GM12878 (cell line): Measurements from ENCODE around the gene RPE65. TPM values are rescaled to one million over a fixed set of nuclear protein-coding genes. Genes with fewer than 3 reads are reported as not detected.

Experiments used
- ATAC-seq: fragments of 200-7000 bp; cut with Tn5 transposase; 3 replicates; pipeline ENCODE4 v1.9.1; 2020; ENCODE audit warnings: mild to moderate bottlenecking, moderate library complexity
- BruUV-seq: library from RNA; stranded (reverse); fragments of 400-500 nt; replicated peaks from 2 replicates; lab custom pipeline; 2021; lab: Mats Ljungman, UMichigan
- CTCF ChIA-PET: fragments of 300-600 bp; sonication (Branson Sonifier 250); formaldehyde crosslinking; extraction: SDS; loops from one replicate; lab custom pipeline; 2021; ENCODE audit warnings: inconsistent platforms; lab: Yijun Ruan, JAX
- POLR2A ChIA-PET: fragments of 350-600 bp; formaldehyde crosslinking; extraction: SDS; loops from one replicate; lab custom pipeline; 2021; ENCODE audit warnings: inconsistent platforms; lab: Charles Lee
- RAD21 ChIA-PET: fragments of 300-600 bp; sonication (Branson Sonifier 250); formaldehyde crosslinking; loops from one replicate; lab custom pipeline; 2023; ENCODE audit warnings: antibody characterized with exemption; ENCODE audit not compliant: unreplicated experiment; lab: Charles Lee
- SMC1A ChIA-PET: fragments of 300-600 bp; sonication (Branson Sonifier 250); formaldehyde crosslinking; loops from one replicate; lab custom pipeline; 2023; ENCODE audit not compliant: unreplicated experiment, uncharacterized antibody; lab: Charles Lee
- DNase-seq: peaks from one replicate; pipeline ENCODE4 v3.0.0-alpha.2; 2011; ENCODE audit warnings: low read depth, low spot score
- FAIRE-seq: peaks from 3 replicates; lab custom pipeline; 2011; peaks lifted over from hg19 to GRCh38; lab: Jason Lieb, UNC
- H2AFZ ChIP-seq: 2 replicates; pipeline ENCODE4 v1.6.0; 2011; ENCODE audit warnings: low read depth, low read length, control low read depth; ENCODE audit not compliant: control insufficient read depth
- H3K27ac ChIP-seq: 2 replicates; pipeline ENCODE4 v1.5.1; 2011; ENCODE audit warnings: control low read depth; ENCODE audit not compliant: control insufficient read depth, insufficient read depth
- H3K27me3 ChIP-seq, 2 experiments: replicated peaks in 1 of 2; 2 replicates each; pipeline versions ENCODE4 v1.6.0 to v1.6.1; 2011; ENCODE audit warnings: low read length in 1 of 2; ENCODE audit not compliant: control insufficient read depth in 2 of 2, insufficient read depth in 2 of 2
- H3K36me3 ChIP-seq, 2 experiments: 2 replicates each; pipeline ENCODE4 v1.5.1; 2011; ENCODE audit warnings: low read length in 1 of 2; ENCODE audit not compliant: control insufficient read depth in 2 of 2, insufficient read depth in 2 of 2
- H3K4me1 ChIP-seq: 2 replicates; pipeline ENCODE4 v1.6.1; 2011; ENCODE audit warnings: mild to moderate bottlenecking, low read length, moderate library complexity, mixed read lengths; ENCODE audit not compliant: control insufficient read depth, insufficient read depth
- H3K4me2 ChIP-seq: 2 replicates; pipeline ENCODE4 v1.6.0; 2011; ENCODE audit warnings: control low read depth; ENCODE audit not compliant: control insufficient read depth, insufficient read depth
- H3K4me3 ChIP-seq: fragments of 200-600 bp; sonication (generic); 2 replicates; pipeline ENCODE4 v1.5.1; 2016
- H3K79me2 ChIP-seq: 2 replicates; pipeline ENCODE4 v1.6.0; 2011; ENCODE audit warnings: low read length; ENCODE audit not compliant: control insufficient read depth, insufficient read depth
- H3K9ac ChIP-seq: 2 replicates; pipeline ENCODE4 v1.8.0; 2011; ENCODE audit warnings: low read length, control low read depth, mixed read lengths; ENCODE audit not compliant: control insufficient read depth, insufficient read depth
- H3K9me3 ChIP-seq: replicated peaks from 3 replicates; pipeline ENCODE4 v1.5.1; 2011; ENCODE audit warnings: mild to moderate bottlenecking, low read length; ENCODE audit not compliant: control insufficient read depth, insufficient read depth
- H4K20me1 ChIP-seq: 2 replicates; pipeline ENCODE4 v1.6.0; 2011; ENCODE audit not compliant: control insufficient read depth, insufficient read depth
- CEBPB ChIP-seq, 2 experiments: fragments of 150-350 bp in 1 of 2; IDR thresholded peaks; 2 replicates each; pipeline ENCODE4 v1.6.1; 2012 to 2014; ENCODE audit warnings: low read depth in 2 of 2, low read length in 2 of 2, borderline replicate concordance in 1 of 2, inconsistent platforms in 1 of 2
- CEBPZ ChIP-seq: fragments of 150-350 bp; IDR thresholded peaks from 2 replicates; pipeline ENCODE4 v1.6.1; 2016; ENCODE audit warnings: low read depth, low read length
- KLF5 ChIP-seq: fragments of 450-650 bp; IDR thresholded peaks from 2 replicates; pipeline ENCODE4 v1.6.1; 2014; ENCODE audit warnings: mild to moderate bottlenecking; ENCODE audit not compliant: partially characterized antibody
- MTA3 ChIP-seq: IDR thresholded peaks from 2 replicates; pipeline ENCODE4 v1.6.1; 2012; ENCODE audit warnings: low read length, inconsistent platforms, borderline replicate concordance
- PML ChIP-seq: IDR thresholded peaks from 2 replicates; pipeline ENCODE4 v1.6.1; 2012; ENCODE audit warnings: low read length, inconsistent platforms
- RAD21 ChIP-seq: IDR thresholded peaks from 2 replicates; pipeline ENCODE4 v1.6.1; 2011; ENCODE audit warnings: mild to moderate bottlenecking, low read depth, low read length, moderate library complexity; ENCODE audit not compliant: insufficient read depth
- REST ChIP-seq: IDR thresholded peaks from 2 replicates; pipeline ENCODE4 v1.6.1; 2012; ENCODE audit warnings: mild to moderate bottlenecking, low read depth, low read length
- RFX5 ChIP-seq: IDR thresholded peaks from 2 replicates; pipeline ENCODE4 v1.6.1; 2011; ENCODE audit warnings: low read depth, low read length, improper control_type of control experiment
- SIN3A ChIP-seq: IDR thresholded peaks from 2 replicates; pipeline ENCODE4 v1.6.1; 2012; ENCODE audit warnings: low read depth, low read length, improper control_type of control experiment
- TAF1 ChIP-seq: IDR thresholded peaks from 2 replicates; pipeline ENCODE4 v1.6.1; 2011; ENCODE audit warnings: mild to moderate bottlenecking, low read depth, low read length, borderline replicate concordance
- ZNF207 ChIP-seq: fragments of 450-650 bp; IDR thresholded peaks from 2 replicates; pipeline ENCODE4 v1.6.1; 2014; ENCODE audit warnings: antibody characterized with exemption, mild to moderate bottlenecking, borderline replicate concordance
- ZNF217 ChIP-seq: fragments of 450-650 bp; IDR thresholded peaks from 2 replicates; pipeline ENCODE4 v1.6.1; 2017; ENCODE audit warnings: antibody characterized with exemption, mild to moderate bottlenecking
- ZNF384 ChIP-seq: IDR thresholded peaks from 2 replicates; pipeline ENCODE4 v1.6.1; 2012; ENCODE audit warnings: low read depth, mild to moderate bottlenecking, low read length, improper control_type of control experiment, borderline replicate concordance
- WGBS: methylation state at CpG from one replicate; pipeline ENCODE4 v1.1.6; 2016; ENCODE audit warnings: low lambda C conversion rate; ENCODE audit not compliant: insufficient replicate concordance, insufficient coverage; ENCODE audit errors: missing lambda C conversion rate; 5-methylcytosine and 5-hydroxymethylcytosine counted together
- in situ Hi-C: fragments of 300-500 bp; cut with MboI; formaldehyde crosslinking; loops from 9 replicates; pipeline ENCODE4 v1.14.3; 2018; ENCODE audit warnings: mixed read lengths
- intact Hi-C: fragments of 100-400 bp; cut with micrococcal nuclease; formaldehyde crosslinking; loops from one replicate; pipeline ENCODE4 v1.14.2; 2022; ENCODE audit not compliant: unreplicated experiment
- polyA plus RNA-seq, 11 experiments: library from polyadenylated mRNA; depleted of rRNA in 4 of 11; unstranded in 6 of 11; stranded (reverse) in 5 of 11; fragments of >200 nt; fragmentation: Nextera tagmentation in 4 of 11; fragmentation: Illumina TruSeq in 1 of 11; extraction: Ambion mirVana in 4 of 11; extraction: Trizol in 1 of 11; gene quantifications; 1 replicate in 1 of 11; 2 replicates in 10 of 11; pipeline versions ENCODE4 v1.2.1 to v1.2.3, GENCODE V29; 2011 to 2016; ENCODE audit warnings: inconsistent platforms in 2 of 11, missing spikeins in 2 of 11, low read depth in 1 of 11
- total RNA-seq, 4 experiments: library from RNA; depleted of rRNA in 3 of 4; stranded (reverse); fragments of >200 nt in 3 of 4; fragmentation: Illumina TruSeq in 1 of 4; extraction: Trizol in 1 of 4; gene quantifications; 2 replicates each; pipeline versions ENCODE4 v1.2.1 to v1.2.3, GENCODE V29; 2013 to 2021

RPE65 gene
- total and polyA plus RNA-seq, 10 of the 15 experiments (the other 5 are each of a cell fraction or from before 2014, with no cell fraction given), result not detected

DNA sequence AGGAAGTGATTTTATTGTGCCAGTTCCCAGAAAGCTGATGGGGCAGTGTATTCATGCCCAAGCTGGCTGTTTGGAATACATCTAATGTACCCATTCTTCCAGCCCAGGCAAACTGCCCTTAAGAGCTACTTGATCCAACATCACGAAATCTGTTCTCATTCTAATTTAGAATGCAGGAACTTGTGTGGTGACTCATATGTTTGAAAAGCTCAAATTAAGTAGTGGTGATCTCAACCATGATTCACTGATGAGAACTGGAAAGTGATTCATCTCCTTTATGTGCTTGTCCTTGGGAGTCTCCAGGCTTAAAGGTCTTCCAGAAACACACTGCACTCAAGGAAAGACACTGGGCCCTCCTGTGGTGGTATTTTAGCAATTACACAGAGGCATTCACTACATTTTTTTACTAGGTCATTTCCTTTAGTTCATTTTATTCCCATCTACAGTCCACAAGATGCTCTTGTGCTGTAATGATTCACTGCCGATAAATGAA, 65.4 kb downstream of the RPE65 start:
- ChIA-PET RAD21 (no interaction called here), SMC1A (no interaction called here), CTCF (interaction anchor here (2.1 kb wide), 1 partner anchor 264 kb away, joined by 6 read pairs; no protein-coding TSS in a partner anchor), POLR2A (no interaction called here)
- in situ Hi-C loops (no loop called here), intact Hi-C loops (no loop called here)
- H2AFZ ChIP-seq, result no peak overlapping the region
- no peak overlapping the region for H3K9ac ChIP-seq
- no peaks in the 10 kb centered on the region for H3K4me1 ChIP-seq
- WGBS, result 47% methylated on average over 2 of the region's 2 CpGs
- H4K20me1 ChIP-seq, result no peaks in the 10 kb centered on the region
- no peaks in the 10 kb centered on the region for H3K9me3 ChIP-seq
- H3K36me3 ChIP-seq, result no peaks in the 10 kb centered on the region
- DNase-seq (no peak), ATAC-seq (no peak), FAIRE-seq (no peak)
- H3K4me2 ChIP-seq, result no peak overlapping the region
- no peak overlapping the region for H3K4me3 ChIP-seq
- TF ChIP-seq ZNF217, result no peak
- TF ChIP-seq ZNF384, result no peak
- no peak for TF ChIP-seq CEBPB (IDR thresholded peaks at IDR 0.05; ENCODE audit: borderline replicate concordance in 1 of 2, low read depth in 2 of 2, low read length in 2 of 2)
- TF ChIP-seq ZNF207, result no peak
- no peak for TF ChIP-seq REST
- no peak for TF ChIP-seq CEBPZ
- TF ChIP-seq SIN3A, result no peak
- no peak for TF ChIP-seq MTA3
- no peak for TF ChIP-seq RFX5
- TF ChIP-seq TAF1, result no peak
- TF ChIP-seq RAD21, result no peak
- TF ChIP-seq KLF5, result no peak
- no peak for TF ChIP-seq PML
- H3K27me3 ChIP-seq, result no peaks in the 10 kb centered on the region
- H3K27ac ChIP-seq, result no peak overlapping the region
- BruUV-seq, result no TSS peak
- H3K79me2 ChIP-seq, result no peaks in the 10 kb centered on the region
